ENCODE data around the gene BFSP2. TPM values are rescaled to one million over a fixed set of nuclear protein-coding genes. Genes with fewer than 3 reads are reported as not detected.

The BFSP2 gene
- total and polyA plus RNA-seq, 2 experiments from 2014 or later, result not detected

DNA sequence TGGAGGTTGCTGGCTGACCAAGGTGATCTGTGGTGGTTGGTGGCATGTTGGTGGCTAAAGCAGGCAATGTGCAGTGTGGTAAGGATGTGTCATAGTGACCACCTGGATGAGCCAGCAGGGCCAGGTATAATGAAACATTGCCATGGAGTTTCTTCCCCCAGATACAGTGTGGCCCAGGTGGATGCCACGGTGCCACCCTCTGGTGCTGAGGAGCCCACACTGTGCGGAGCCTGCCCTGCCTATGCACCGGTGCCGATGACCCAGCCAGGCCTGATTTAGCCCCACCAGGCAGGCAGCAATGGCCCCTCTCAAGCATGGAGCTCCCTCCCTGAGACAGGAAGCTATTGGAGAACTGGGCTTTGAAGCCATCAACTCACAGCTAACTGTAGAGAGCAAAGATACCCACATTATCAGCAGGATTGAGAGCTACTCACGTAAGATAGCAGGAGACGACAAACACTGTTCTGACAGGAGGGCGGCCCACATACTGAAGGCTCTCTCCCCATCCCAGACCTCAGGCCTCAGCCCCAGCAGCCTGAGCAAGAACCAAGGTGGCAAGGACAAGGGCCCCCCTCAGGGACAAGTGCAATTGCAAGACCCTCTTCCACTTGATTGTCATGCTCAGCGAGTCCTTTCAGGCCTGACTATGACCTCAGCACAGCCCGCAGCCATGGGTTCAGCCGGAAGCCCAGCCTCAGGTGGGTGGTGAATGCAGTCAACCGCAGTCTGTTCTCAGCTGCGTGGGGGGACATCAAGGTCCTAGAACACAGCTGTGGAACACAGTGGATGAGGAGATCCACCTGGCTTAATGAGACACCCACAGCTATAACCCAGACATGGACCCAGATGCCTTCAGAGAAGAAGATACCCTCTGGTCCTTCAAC lies 90.9 kb downstream of the BFSP2 start:
- Histone ChIP-seq H3K4me2 (no peak overlapping the region), H3K36me3 (replicated peaks; ENCODE audit: insufficient read depth, low read depth) (no peaks in the 10 kb centered on the region), H3K4me1 (ENCODE audit: insufficient read depth) (no peaks in the 10 kb centered on the region), H3K79me2 (no peaks in the 10 kb centered on the region), H4K20me1 (ENCODE audit: insufficient read depth, poor library complexity, severe bottlenecking) (no peaks in the 10 kb centered on the region), H3K27me3 (no peaks in the 10 kb centered on the region), H3K4me3 (no peak overlapping the region), H3K9me3 (ENCODE audit: low read depth) (no peaks in the 10 kb centered on the region), H2AFZ (no peak overlapping the region), H3K9me2 (replicated peaks; ENCODE audit: insufficient read depth) (no peaks in the 10 kb centered on the region), H3K27ac (no peak overlapping the region)
- 92% methylated on average over 12 of the region's 12 CpGs for WGBS (ENCODE audit: low lambda C conversion rate, missing lambda C conversion rate)
- no peak for DNase-seq (ENCODE audit: low spot score)
- TF ChIP-seq EZH2phosphoT487 (IDR thresholded peaks at IDR 0.05; ENCODE audit: low read depth, severe bottlenecking, unreplicated experiment) (no peak), EZH2 (IDR thresholded peaks at IDR 0.05; ENCODE audit: borderline replicate concordance) (no peak)
- TF ChIP-seq, protein P1, sequence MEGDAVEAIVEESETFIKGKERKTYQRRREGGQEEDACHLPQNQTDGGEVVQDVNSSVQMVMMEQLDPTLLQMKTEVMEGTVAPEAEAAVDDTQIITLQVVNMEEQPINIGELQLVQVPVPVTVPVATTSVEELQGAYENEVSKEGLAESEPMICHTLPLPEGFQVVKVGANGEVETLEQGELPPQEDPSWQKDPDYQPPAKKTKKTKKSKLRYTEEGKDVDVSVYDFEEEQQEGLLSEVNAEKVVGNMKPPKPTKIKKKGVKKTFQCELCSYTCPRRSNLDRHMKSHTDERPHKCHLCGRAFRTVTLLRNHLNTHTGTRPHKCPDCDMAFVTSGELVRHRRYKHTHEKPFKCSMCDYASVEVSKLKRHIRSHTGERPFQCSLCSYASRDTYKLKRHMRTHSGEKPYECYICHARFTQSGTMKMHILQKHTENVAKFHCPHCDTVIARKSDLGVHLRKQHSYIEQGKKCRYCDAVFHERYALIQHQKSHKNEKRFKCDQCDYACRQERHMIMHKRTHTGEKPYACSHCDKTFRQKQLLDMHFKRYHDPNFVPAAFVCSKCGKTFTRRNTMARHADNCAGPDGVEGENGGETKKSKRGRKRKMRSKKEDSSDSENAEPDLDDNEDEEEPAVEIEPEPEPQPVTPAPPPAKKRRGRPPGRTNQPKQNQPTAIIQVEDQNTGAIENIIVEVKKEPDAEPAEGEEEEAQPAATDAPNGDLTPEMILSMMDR (IDR thresholded peaks at IDR 0.05; ENCODE audit: poor library complexity), result no peak

DNA sequence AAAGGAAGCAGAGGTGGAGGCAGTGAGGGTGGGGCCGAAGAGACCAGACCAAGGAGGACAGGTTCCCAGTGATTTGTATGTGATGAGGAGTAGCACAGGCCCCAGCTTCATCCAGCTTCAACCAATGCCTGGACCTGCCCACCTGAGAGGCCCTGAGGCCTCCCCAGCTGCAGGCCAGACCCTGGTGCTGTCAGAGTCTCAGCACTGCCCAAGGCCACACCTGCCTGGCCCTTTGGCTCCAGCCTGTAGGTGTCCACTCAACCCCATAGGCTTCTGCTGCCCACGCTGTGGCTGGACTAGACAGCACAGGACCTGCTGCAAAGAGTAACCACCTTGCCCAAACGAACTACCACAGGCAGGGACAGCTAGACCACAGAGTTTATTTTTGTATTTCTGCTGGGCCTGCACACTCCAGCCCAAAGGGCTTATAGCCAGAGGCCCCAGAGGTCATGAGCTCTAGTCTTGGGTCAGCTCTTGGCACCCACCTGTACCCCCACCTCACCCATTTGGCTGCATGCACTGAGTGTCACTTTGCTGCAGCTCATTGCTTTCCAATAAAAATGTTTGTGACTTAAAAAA lies 91.7 kb downstream of the BFSP2 start:
- 93% methylated on average over 3 of the region's 3 CpGs for WGBS (ENCODE audit: low lambda C conversion rate, missing lambda C conversion rate)
- no peak for DNase-seq (ENCODE audit: low spot score)
- Histone ChIP-seq H3K4me3 (no peak overlapping the region), H3K4me2 (no peak overlapping the region), H3K4me1 (ENCODE audit: insufficient read depth) (no peaks in the 10 kb centered on the region), H4K20me1 (ENCODE audit: insufficient read depth, poor library complexity, severe bottlenecking) (no peaks in the 10 kb centered on the region), H3K27ac (no peak overlapping the region), H3K36me3 (replicated peaks; ENCODE audit: insufficient read depth, low read depth) (no peaks in the 10 kb centered on the region), H3K9me2 (replicated peaks; ENCODE audit: insufficient read depth) (no peaks in the 10 kb centered on the region), H3K9me3 (ENCODE audit: low read depth) (no peaks in the 10 kb centered on the region), H3K27me3 (no peaks in the 10 kb centered on the region), H3K79me2 (no peaks in the 10 kb centered on the region), H2AFZ (no peak overlapping the region)
- TF ChIP-seq, protein P1 (IDR thresholded peaks at IDR 0.05; ENCODE audit: poor library complexity), result no peak
- TF ChIP-seq EZH2phosphoT487 (IDR thresholded peaks at IDR 0.05; ENCODE audit: low read depth, severe bottlenecking, unreplicated experiment) (no peak), EZH2 (IDR thresholded peaks at IDR 0.05; ENCODE audit: borderline replicate concordance) (no peak)

DNA sequence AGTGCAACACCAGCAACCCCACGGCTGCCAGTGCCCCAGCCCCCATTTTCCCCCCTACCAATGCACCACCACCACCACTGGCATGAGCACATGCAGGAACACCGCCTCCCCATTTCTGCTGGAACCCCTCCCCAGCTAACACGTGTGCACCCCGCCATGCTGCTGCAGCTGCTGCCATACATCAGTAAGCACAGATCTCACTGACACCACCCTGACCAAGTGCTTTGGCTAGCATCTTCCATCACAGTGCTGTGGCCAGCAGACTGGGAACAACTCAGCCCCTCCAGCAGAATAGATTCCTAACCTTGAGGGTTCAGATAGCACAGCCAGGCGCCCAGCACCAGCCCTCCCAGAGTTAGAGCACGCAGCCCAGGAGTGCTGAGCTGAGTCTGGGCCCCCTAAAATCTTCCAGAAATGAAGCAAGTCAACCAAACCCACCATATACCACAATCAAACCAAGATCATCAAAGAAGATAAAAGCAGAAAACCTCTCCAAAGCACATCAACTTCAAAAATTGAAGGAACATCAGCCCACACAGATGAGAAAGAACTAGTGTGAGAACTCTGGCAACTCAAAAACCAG lies 92.4 kb downstream of the BFSP2 start:
- Histone ChIP-seq H4K20me1 (ENCODE audit: insufficient read depth, poor library complexity, severe bottlenecking) (no peaks in the 10 kb centered on the region), H3K79me2 (no peaks in the 10 kb centered on the region), H3K4me3 (no peak overlapping the region), H3K9me2 (replicated peaks; ENCODE audit: insufficient read depth) (no peaks in the 10 kb centered on the region), H3K9me3 (ENCODE audit: low read depth) (no peaks in the 10 kb centered on the region), H3K4me1 (ENCODE audit: insufficient read depth) (no peaks in the 10 kb centered on the region), H3K4me2 (no peak overlapping the region), H3K36me3 (replicated peaks; ENCODE audit: insufficient read depth, low read depth) (no peaks in the 10 kb centered on the region), H2AFZ (no peak overlapping the region), H3K27ac (no peak overlapping the region), H3K27me3 (no peaks in the 10 kb centered on the region)
- TF ChIP-seq EZH2 (IDR thresholded peaks at IDR 0.05; ENCODE audit: borderline replicate concordance) (no peak), EZH2phosphoT487 (IDR thresholded peaks at IDR 0.05; ENCODE audit: low read depth, severe bottlenecking, unreplicated experiment) (no peak)
- TF ChIP-seq, protein P1 (IDR thresholded peaks at IDR 0.05; ENCODE audit: poor library complexity), result no peak
- WGBS (ENCODE audit: low lambda C conversion rate, missing lambda C conversion rate), result 89% methylated on average over 6 of the region's 6 CpGs
- no peak for DNase-seq (ENCODE audit: low spot score)
